DND-41 (cell line): Measurements from ENCODE around the gene SMCO3.

Source experiments
- CTCF ChIP-seq: IDR thresholded peaks from 2 replicates; pipeline ENCODE4 v1.5.1; 2012; ENCODE audit warnings: borderline replicate concordance, low read length, moderate library complexity, mild to moderate bottlenecking; ENCODE audit not compliant: poor library complexity, severe bottlenecking; ENCODE audit errors: extremely low read depth
- EZH2 ChIP-seq: IDR thresholded peaks from 3 replicates; pipeline ENCODE4 v1.6.1; 2012; ENCODE audit warnings: borderline replicate concordance, low read depth, mild to moderate bottlenecking, moderate library complexity, low read length, inconsistent platforms; ENCODE audit not compliant: severe bottlenecking

GRCh38 chr12:14777271-14777670, 36.7 kb downstream of the SMCO3 start:
- TF ChIP-seq CTCF (no peak), EZH2 (no peak)
